IgD-negative memory B cell (primary cell): Measurements from ENCODE around the gene LEO1. TPM values are rescaled to one million over a fixed set of nuclear protein-coding genes. Genes with fewer than 3 reads are reported as not detected.

Source experiments
- polyA plus RNA-seq: library from polyadenylated mRNA; unstranded; fragments of 300-500 nt; fragmentation: Illumina TruSeq; gene quantifications from one replicate; pipeline ENCODE4 v1.2.3, GENCODE V29; 2021

Gene LEO1
- polyA plus RNA-seq, 1 donor from 2014 or later: 13.4 TPM

Other genes with a start within 250 kb of the LEO1 start
- 66.6 TPM for gene LYSMD2, start 234.1 kb downstream of the LEO1 start, polyA plus RNA-seq
- 6.4 TPM for gene TMOD2, start 220.2 kb downstream of the LEO1 start, polyA plus RNA-seq
- gene TMOD3, start 142.1 kb downstream of the LEO1 start, polyA plus RNA-seq: 23.4 TPM
- gene MAPK6, start 47.4 kb upstream of the LEO1 start, polyA plus RNA-seq: 5.8 TPM
- gene BCL2L10, start 141.0 kb upstream of the LEO1 start, polyA plus RNA-seq: 0.59 TPM
- 83.2 TPM for gene GNB5, start 219.6 kb upstream of the LEO1 start, polyA plus RNA-seq